A549 (cell line): ENCODE data around the gene AK1. TPM values are rescaled to one million over a fixed set of nuclear protein-coding genes. Genes with fewer than 3 reads are reported as not detected.

Source experiments
- ATAC-seq, 2 experiments: fragments of 200-7000 bp in 1 of 2; fragments of >200 bp in 1 of 2; cut with Nextera tagmentation in 1 of 2; cut with Tn5 transposase in 1 of 2; 3 replicates each; pipeline versions ENCODE4 v1.8.0 to v1.9.1; 2018 to 2020; ENCODE audit warnings: mild to moderate bottlenecking in 1 of 2, moderate library complexity in 1 of 2
- CTCF ChIA-PET: fragments of 300-600 bp; sonication (Branson Sonifier 250); formaldehyde crosslinking; extraction: SDS; loops from one replicate; lab custom pipeline; 2021; ENCODE audit warnings: antibody characterized with exemption, inconsistent platforms; lab: Yijun Ruan, JAX
- POLR2A ChIA-PET: fragments of 350-600 bp; formaldehyde crosslinking; extraction: SDS; loops from one replicate; lab custom pipeline; 2021; ENCODE audit warnings: antibody characterized with exemption, inconsistent platforms; lab: Yijun Ruan, JAX
- DNase-seq, 2 experiments: peaks; one replicate each; pipeline versions ENCODE4 v3.0.0 to v3.0.0-alpha.2; 2011 to 2016; ENCODE audit warnings: low read depth in 1 of 2, low spot score in 1 of 2
- FAIRE-seq: peaks from 2 replicates; lab custom pipeline; 2011; peaks lifted over from hg19 to GRCh38; lab: Jason Lieb, UNC
- H3K27ac ChIP-seq, 2 experiments: fragments of >200 bp; sonication (Bioruptor Twin); formaldehyde crosslinking; 3 replicates each; pipeline ENCODE4 v1.5.1; 2016 to 2017
- H3K4me1 ChIP-seq: fragments of >200 bp; sonication (Bioruptor Twin); formaldehyde crosslinking; 3 replicates; pipeline ENCODE4 v1.6.1; 2016
- H3K4me2 ChIP-seq: fragments of >200 bp; sonication (Bioruptor Twin); formaldehyde crosslinking; 3 replicates; pipeline ENCODE4 v1.6.1; 2016
- H3K4me3 ChIP-seq: fragments of >200 bp; sonication (Bioruptor Twin); formaldehyde crosslinking; 3 replicates; pipeline ENCODE4 v1.5.1; 2016
- H3K9me3 ChIP-seq: fragments of >200 bp; sonication (Bioruptor Twin); formaldehyde crosslinking; 3 replicates; pipeline ENCODE4 v1.6.1; 2016
- BHLHE40 ChIP-seq: IDR thresholded peaks from 2 replicates; pipeline ENCODE4 v1.6.1; 2012; ENCODE audit warnings: low read depth, low read length, inconsistent platforms
- CBX8 ChIP-seq: fragments of 200-600 bp; sonication (generic); IDR thresholded peaks from 2 replicates; pipeline ENCODE4 v1.6.1; 2016
- CHD4 ChIP-seq: fragments of 200-600 bp; sonication (generic); IDR thresholded peaks from 2 replicates; pipeline ENCODE4 v1.6.1; 2016; ENCODE audit warnings: antibody characterized with exemption, mild to moderate bottlenecking, borderline replicate concordance
- EHF ChIP-seq: fragments of 250-450 bp; sonication (Bioruptor Pico); IDR thresholded peaks from 2 replicates; pipeline ENCODE4 v1.5.0; 2020; ENCODE audit warnings: mild to moderate bottlenecking
- FOSB ChIP-seq: fragments of 250-450 bp; sonication (Bioruptor Pico); IDR thresholded peaks from 2 replicates; pipeline ENCODE4 v1.5.0; 2020; ENCODE audit warnings: mild to moderate bottlenecking, moderate library complexity
- FOSL2 ChIP-seq, 2 experiments: fragments of 450-650 bp in 1 of 2; fragments of >200 bp in 1 of 2; sonication (Bioruptor Twin) in 1 of 2; formaldehyde crosslinking; IDR thresholded peaks; 2 replicates each; pipeline versions ENCODE4 v1.5.0 to v1.6.1; 2016 to 2020; ENCODE audit warnings: mild to moderate bottlenecking in 1 of 2, moderate library complexity in 1 of 2
- KDM1A ChIP-seq: fragments of 200-600 bp; sonication (generic); IDR thresholded peaks from 2 replicates; pipeline ENCODE4 v1.6.1; 2016; ENCODE audit warnings: low read depth, mild to moderate bottlenecking
- NFE2L2 ChIP-seq: fragments of 150-350 bp; conservative IDR thresholded peaks from 2 replicates; pipeline ENCODE4 v1.6.1; 2014; ENCODE audit warnings: low read length
- PHF8 ChIP-seq: fragments of 200-600 bp; sonication (generic); IDR thresholded peaks from 2 replicates; pipeline ENCODE4 v1.6.1; 2016; ENCODE audit warnings: low read depth, mild to moderate bottlenecking, antibody characterized with exemption, moderate library complexity, borderline replicate concordance
- POLR2A ChIP-seq: IDR thresholded peaks from 2 replicates; pipeline ENCODE4 v1.6.1; 2012; ENCODE audit warnings: mild to moderate bottlenecking, low read length
- RAD21 ChIP-seq, 2 experiments: fragments of >200 bp in 1 of 2; sonication (Bioruptor Twin) in 1 of 2; formaldehyde crosslinking in 1 of 2; IDR thresholded peaks in 1 of 2; conservative IDR thresholded peaks in 1 of 2; 2 replicates in 1 of 2; 3 replicates in 1 of 2; pipeline ENCODE4 v1.6.1; 2012 to 2018; ENCODE audit warnings: inconsistent platforms in 1 of 2
- RFX5 ChIP-seq: fragments of 450-650 bp; IDR thresholded peaks from 2 replicates; pipeline ENCODE4 v1.7.1; 2014; ENCODE audit warnings: antibody characterized with exemption, mild to moderate bottlenecking, moderate library complexity
- SREBF2 ChIP-seq: fragments of 450-650 bp; IDR thresholded peaks from 2 replicates; pipeline ENCODE4 v1.6.1; 2014; ENCODE audit warnings: mild to moderate bottlenecking, moderate library complexity
- WGBS: methylation state at CpG from one replicate; pipeline ENCODE4 v1.1.6; 2017; ENCODE audit errors: missing lambda C conversion rate; 5-methylcytosine and 5-hydroxymethylcytosine counted together
- polyA plus RNA-seq, 4 experiments: library from polyadenylated mRNA; depleted of rRNA in 3 of 4; stranded (reverse); fragments of >200 nt; fragmentation: RNase III in 1 of 4; extraction: RNeasy Plus Mini Kit Qiagen cat#74134 plus additional on column Dnase treatment in 1 of 4; gene quantifications; 2 replicates in 3 of 4; 3 replicates in 1 of 4; pipeline ENCODE4 v1.2.3, GENCODE V29; 2011 to 2017
- TF ChIP-seq, protein P1 (sequence below): fragments of 150-350 bp; IDR thresholded peaks from 2 replicates; pipeline ENCODE4 v1.6.1; 2014; ENCODE audit warnings: low read depth, mild to moderate bottlenecking, low read length
- TF ChIP-seq, protein P2 (sequence below): IDR thresholded peaks from 2 replicates; pipeline ENCODE4 v1.6.1; 2012
- TF ChIP-seq, protein P3 (sequence below): fragments of >200 bp; sonication (Bioruptor Twin); formaldehyde crosslinking; IDR thresholded peaks from 2 replicates; pipeline ENCODE4 v1.6.1; 2016
- TF ChIP-seq, protein P4 (sequence below): fragments of >200 bp; sonication (Bioruptor Twin); formaldehyde crosslinking; IDR thresholded peaks from 3 replicates; pipeline ENCODE4 v1.5.1; 2016

Gene AK1
- polyA plus RNA-seq, 2 of the 4 experiments (the other 2 are of a cell fraction): 30.0 to 31.9 TPM

DNA sequence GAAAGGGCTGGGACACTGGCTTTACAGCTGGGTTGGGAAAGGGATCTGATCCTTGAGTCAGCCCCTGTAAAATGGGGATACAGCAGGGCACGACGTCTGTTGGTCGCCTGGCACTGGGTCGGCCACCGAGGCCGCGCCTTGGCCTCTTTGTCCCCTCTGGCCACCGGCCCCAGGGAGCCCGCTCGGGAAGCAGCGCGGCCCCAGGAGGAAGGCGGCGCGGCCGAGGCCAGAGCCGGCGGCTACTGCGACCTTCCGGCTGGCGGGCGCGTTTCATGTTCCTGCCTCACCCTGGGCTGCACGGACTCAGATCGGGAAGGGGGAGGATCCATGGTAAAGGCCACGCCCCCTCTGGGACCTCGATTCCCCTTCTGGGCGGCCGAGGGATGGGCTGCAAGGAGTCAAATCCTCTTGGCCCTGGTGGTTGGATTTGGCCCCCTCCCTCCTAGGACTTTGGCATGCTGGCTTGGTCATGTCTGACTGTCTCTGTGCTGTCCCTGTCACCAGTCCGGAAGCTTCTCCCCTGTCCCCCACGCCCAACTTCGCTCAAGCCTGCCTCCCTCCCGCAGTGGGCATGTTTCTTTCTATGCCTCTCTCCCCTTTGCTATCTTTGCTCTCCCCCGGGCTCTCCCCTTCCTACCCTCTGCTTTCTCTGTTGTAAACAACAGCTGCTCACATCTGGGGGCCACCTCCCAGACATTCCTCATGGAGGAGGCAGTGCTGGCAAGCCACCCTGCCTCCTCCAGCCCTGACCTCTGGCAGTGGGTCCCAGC is 49.0 kb downstream of the AK1 start:
- peak overlapping the region; percentile 32 for H3K4me3 ChIP-seq
- peak; percentile 24; the same call in 1 of the 2 replicates for TF ChIP-seq POLR2A
- TF ChIP-seq, protein P1, sequence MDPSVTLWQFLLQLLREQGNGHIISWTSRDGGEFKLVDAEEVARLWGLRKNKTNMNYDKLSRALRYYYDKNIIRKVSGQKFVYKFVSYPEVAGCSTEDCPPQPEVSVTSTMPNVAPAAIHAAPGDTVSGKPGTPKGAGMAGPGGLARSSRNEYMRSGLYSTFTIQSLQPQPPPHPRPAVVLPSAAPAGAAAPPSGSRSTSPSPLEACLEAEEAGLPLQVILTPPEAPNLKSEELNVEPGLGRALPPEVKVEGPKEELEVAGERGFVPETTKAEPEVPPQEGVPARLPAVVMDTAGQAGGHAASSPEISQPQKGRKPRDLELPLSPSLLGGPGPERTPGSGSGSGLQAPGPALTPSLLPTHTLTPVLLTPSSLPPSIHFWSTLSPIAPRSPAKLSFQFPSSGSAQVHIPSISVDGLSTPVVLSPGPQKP: no peak
- TF ChIP-seq FOSL2 (IDR thresholded peaks at IDR 0.05): no peak
- no peak for TF ChIP-seq FOSL2 (CRISPR knock-in tag; IDR thresholded peaks at IDR 0.05)
- no peak for TF ChIP-seq CBX8
- TF ChIP-seq RAD21 (conservative IDR thresholded peaks at IDR 0.05 in 1 of 2, IDR thresholded peaks at IDR 0.05 in 1 of 2): no peak
- no peak for TF ChIP-seq CHD4
- no peak for TF ChIP-seq EHF (CRISPR knock-in tag)
- POLR2A ChIA-PET: no interaction called here
- no peak for FAIRE-seq
- WGBS: 27% methylated on average over 25 of the region's 34 CpGs
- H3K4me1 ChIP-seq: peaks cover 9% of the 10 kb centered on the region
- no peaks in the 10 kb centered on the region for H3K9me3 ChIP-seq
- ATAC-seq: peak; percentile 68 to 79
- CTCF ChIA-PET: interaction anchor here (0.8 to 4.5 kb wide), 10 partner anchors 10 to 324 kb away, joined by 3 to 25 read pairs (median 5); partner anchors contain the start of gene TOR2A
- peak overlapping the region; percentile 66 to 77 for H3K27ac ChIP-seq
- DNase-seq: peak; percentile 62 to 87
- peak overlapping the region; percentile 68 for H3K4me2 ChIP-seq

DNA sequence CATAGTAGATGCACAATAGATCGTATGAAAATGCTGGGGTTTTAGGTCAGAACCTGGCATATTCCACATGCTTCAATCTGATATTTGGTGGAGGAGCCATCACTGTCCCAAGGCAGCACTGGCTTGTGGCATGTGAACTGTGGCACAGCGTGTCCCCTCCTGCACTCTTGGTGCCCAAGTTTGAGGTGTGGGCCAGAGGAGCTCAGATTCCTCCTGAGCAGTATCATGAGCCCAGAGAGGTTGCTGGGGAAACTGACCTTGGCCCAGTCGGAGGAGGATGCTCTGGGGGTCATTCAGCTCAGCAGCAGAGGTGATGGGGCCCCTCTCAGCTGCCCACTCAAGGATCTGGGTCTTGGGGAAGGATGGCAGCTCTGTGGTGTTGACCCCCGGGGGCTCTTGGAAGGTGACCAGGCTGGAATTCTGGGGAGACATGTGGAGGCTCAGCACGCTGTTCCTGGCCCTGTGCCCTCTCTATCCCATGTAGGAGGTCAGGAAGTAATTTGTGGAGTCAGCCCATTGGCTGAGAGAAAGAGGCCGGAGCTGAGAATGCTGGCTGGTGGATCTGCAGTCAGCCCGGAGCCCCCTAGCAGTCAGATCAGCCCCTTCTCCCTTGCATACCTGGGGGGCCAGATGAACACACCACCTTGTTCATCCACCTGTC is 51.1 kb downstream of the AK1 start:
- CTCF ChIA-PET: interaction anchor here (0.8 to 4.5 kb wide), 11 partner anchors 9 to 95 kb away, joined by 3 to 25 read pairs (median 10); partner anchors contain the start of gene TOR2A
- POLR2A ChIA-PET: interaction anchor here (1.3 kb wide), 1 partner anchor 12 kb away, joined by 3 read pairs; no protein-coding TSS in a partner anchor
- DNase-seq: no peak

More for the DNA sequence above, 51.1 kb downstream of the AK1 start:
- peaks cover 9% of the 10 kb centered on the region for H3K4me1 ChIP-seq
- H3K4me3 ChIP-seq: no peak overlapping the region
- WGBS: 73% methylated on average over 6 of the region's 7 CpGs
- FAIRE-seq: no peak
- H3K4me2 ChIP-seq: no peak overlapping the region; the same call in 2 of the 3 replicates
- H3K27ac ChIP-seq: no peak overlapping the region
- TF ChIP-seq SREBF2 (no peak), NFE2L2 (no peak), FOSB (CRISPR knock-in tag) (no peak), RFX5 (no peak), KDM1A (no peak), PHF8 (no peak), BHLHE40 (no peak)
- TF ChIP-seq, protein P2, sequence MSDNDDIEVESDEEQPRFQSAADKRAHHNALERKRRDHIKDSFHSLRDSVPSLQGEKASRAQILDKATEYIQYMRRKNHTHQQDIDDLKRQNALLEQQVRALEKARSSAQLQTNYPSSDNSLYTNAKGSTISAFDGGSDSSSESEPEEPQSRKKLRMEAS: no peak
- TF ChIP-seq, protein P3, sequence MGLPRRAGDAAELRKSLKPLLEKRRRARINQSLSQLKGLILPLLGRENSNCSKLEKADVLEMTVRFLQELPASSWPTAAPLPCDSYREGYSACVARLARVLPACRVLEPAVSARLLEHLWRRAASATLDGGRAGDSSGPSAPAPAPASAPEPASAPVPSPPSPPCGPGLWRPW: no peak
- TF ChIP-seq, protein P4, sequence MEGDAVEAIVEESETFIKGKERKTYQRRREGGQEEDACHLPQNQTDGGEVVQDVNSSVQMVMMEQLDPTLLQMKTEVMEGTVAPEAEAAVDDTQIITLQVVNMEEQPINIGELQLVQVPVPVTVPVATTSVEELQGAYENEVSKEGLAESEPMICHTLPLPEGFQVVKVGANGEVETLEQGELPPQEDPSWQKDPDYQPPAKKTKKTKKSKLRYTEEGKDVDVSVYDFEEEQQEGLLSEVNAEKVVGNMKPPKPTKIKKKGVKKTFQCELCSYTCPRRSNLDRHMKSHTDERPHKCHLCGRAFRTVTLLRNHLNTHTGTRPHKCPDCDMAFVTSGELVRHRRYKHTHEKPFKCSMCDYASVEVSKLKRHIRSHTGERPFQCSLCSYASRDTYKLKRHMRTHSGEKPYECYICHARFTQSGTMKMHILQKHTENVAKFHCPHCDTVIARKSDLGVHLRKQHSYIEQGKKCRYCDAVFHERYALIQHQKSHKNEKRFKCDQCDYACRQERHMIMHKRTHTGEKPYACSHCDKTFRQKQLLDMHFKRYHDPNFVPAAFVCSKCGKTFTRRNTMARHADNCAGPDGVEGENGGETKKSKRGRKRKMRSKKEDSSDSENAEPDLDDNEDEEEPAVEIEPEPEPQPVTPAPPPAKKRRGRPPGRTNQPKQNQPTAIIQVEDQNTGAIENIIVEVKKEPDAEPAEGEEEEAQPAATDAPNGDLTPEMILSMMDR: no peak
- TF ChIP-seq, all 56 proteins: peak for 0
- ATAC-seq: no peak
- no peaks in the 10 kb centered on the region for H3K9me3 ChIP-seq
